Smooth muscle cell (in vitro differentiated cells): ENCODE measurements around the gene TMCC2. TPM values are rescaled to one million over a fixed set of nuclear protein-coding genes. Genes with fewer than 3 reads are reported as not detected.

Experiments
- DNase-seq: peaks from one replicate; lab custom pipeline; 2025; ENCODE audit not compliant: unreplicated experiment; lab: John Stamatoyannopoulos, UW
- H2AFZ ChIP-seq: fragments of 200-600 bp; sonication (generic); 2 replicates; pipeline ENCODE4 v1.6.0; 2016; ENCODE audit warnings: antibody characterized with exemption, low read depth, mild to moderate bottlenecking
- H3F3A ChIP-seq: fragments of 200-600 bp; sonication (generic); 2 replicates; pipeline ENCODE4 v1.6.0; 2017; ENCODE audit warnings: antibody characterized with exemption, low read depth
- H3K27ac ChIP-seq: fragments of 200-600 bp; sonication (generic); 2 replicates; pipeline ENCODE4 v1.5.1; 2016; ENCODE audit warnings: low read depth, mild to moderate bottlenecking
- H3K27me3 ChIP-seq: fragments of 200-600 bp; sonication (generic); 2 replicates; pipeline ENCODE4 v1.6.1; 2016; ENCODE audit warnings: low read depth, mild to moderate bottlenecking
- H3K36me3 ChIP-seq: fragments of 200-600 bp; sonication (generic); 2 replicates; pipeline ENCODE4 v1.5.1; 2016; ENCODE audit warnings: low read depth
- H3K4me1 ChIP-seq: fragments of 200-600 bp; sonication (generic); 2 replicates; pipeline ENCODE4 v1.5.1; 2016; ENCODE audit warnings: low read depth
- H3K4me2 ChIP-seq: fragments of 200-600 bp; sonication (generic); 2 replicates; pipeline ENCODE4 v1.6.0; 2016; ENCODE audit warnings: mild to moderate bottlenecking
- H3K4me3 ChIP-seq: fragments of 200-600 bp; sonication (generic); 2 replicates; pipeline ENCODE4 v1.5.1; 2016; ENCODE audit warnings: mild to moderate bottlenecking
- H3K79me2 ChIP-seq: fragments of 200-600 bp; sonication (generic); 2 replicates; pipeline ENCODE4 v1.6.0; 2016; ENCODE audit warnings: low read depth, mild to moderate bottlenecking
- H3K9ac ChIP-seq: fragments of 200-600 bp; sonication (generic); 2 replicates; pipeline ENCODE4 v1.6.0; 2016; ENCODE audit warnings: low read depth
- H3K9me3 ChIP-seq: fragments of 200-600 bp; sonication (generic); replicated peaks from 2 replicates; pipeline ENCODE4 v1.5.1; 2016; ENCODE audit warnings: low read depth
- H4K20me1 ChIP-seq: fragments of 200-600 bp; sonication (generic); 2 replicates; pipeline ENCODE4 v1.6.0; 2016; ENCODE audit warnings: low read depth
- CTCF ChIP-seq: fragments of 200-600 bp; sonication (generic); IDR thresholded peaks from 2 replicates; pipeline ENCODE4 v1.5.1; 2017; ENCODE audit warnings: borderline replicate concordance, mild to moderate bottlenecking, antibody characterized with exemption; ENCODE audit not compliant: insufficient read depth, poor library complexity, severe bottlenecking
- WGBS: methylation state at CpG from one replicate; pipeline ENCODE4 v1.1.7; 2016; ENCODE audit warnings: low lambda C conversion rate; 5-methylcytosine and 5-hydroxymethylcytosine counted together
- polyA plus RNA-seq: library from polyadenylated mRNA; unstranded; fragments of >200 nt; fragmentation: Nextera tagmentation; extraction: Ambion mirVana; gene quantifications from 2 replicates; pipeline ENCODE4 v1.2.1, GENCODE V29; 2016
- total RNA-seq: library from RNA; depleted of rRNA; stranded (reverse); fragments of >200 nt; gene quantifications from 2 replicates; pipeline ENCODE4 v1.2.3, GENCODE V29; 2014

TMCC2 gene
- total and polyA plus RNA-seq, 2 experiments from 2014 or later: 3.3 to 5.6 TPM

- H3K9ac ChIP-seq: no peak overlapping the region
- no peaks in the 10 kb centered on the region for H3K27me3 ChIP-seq
- H3K36me3 ChIP-seq: no peaks in the 10 kb centered on the region
- H3F3A ChIP-seq: no peaks in the 10 kb centered on the region
- H3K4me1 ChIP-seq: no peaks in the 10 kb centered on the region
- H3K9me3 ChIP-seq: no peaks in the 10 kb centered on the region
- TF ChIP-seq CTCF: no peak
- DNase-seq: no peak
- H2AFZ ChIP-seq: no peak overlapping the region
- no peak overlapping the region for H3K4me3 ChIP-seq
- H3K27ac ChIP-seq: no peak overlapping the region
- WGBS: 94% methylated on average over 8 of the region's 8 CpGs
- H4K20me1 ChIP-seq: no peaks in the 10 kb centered on the region
- no peak overlapping the region for H3K4me2 ChIP-seq
- no peaks in the 10 kb centered on the region for H3K79me2 ChIP-seq
Observed at GRCh38 chr1:205236526-205236925, 8.8 kb downstream of the TMCC2 start.

GRCh38 chr1:205236951-205237475 lies 9.3 kb downstream of the TMCC2 start:
- Histone ChIP-seq H3K27ac (no peak overlapping the region), H3K79me2 (no peaks in the 10 kb centered on the region), H3K36me3 (no peaks in the 10 kb centered on the region), H3K9me3 (no peaks in the 10 kb centered on the region), H3K27me3 (no peaks in the 10 kb centered on the region), H2AFZ (no peak overlapping the region), H3K4me3 (no peak overlapping the region), H3K9ac (no peak overlapping the region), H3K4me1 (no peaks in the 10 kb centered on the region), H4K20me1 (no peaks in the 10 kb centered on the region), H3K4me2 (no peak overlapping the region), H3F3A (no peaks in the 10 kb centered on the region)
- DNase-seq: no peak
- WGBS: 81% methylated on average over 4 of the region's 4 CpGs
- TF ChIP-seq CTCF: no peak

- no peak overlapping the region for H2AFZ ChIP-seq
- WGBS: 80% methylated on average over 12 of the region's 12 CpGs
- H3K4me2 ChIP-seq: no peak overlapping the region
- DNase-seq: no peak
- H3K27ac ChIP-seq: no peak overlapping the region
- no peaks in the 10 kb centered on the region for H3F3A ChIP-seq
- H3K36me3 ChIP-seq: no peaks in the 10 kb centered on the region
- no peaks in the 10 kb centered on the region for H3K27me3 ChIP-seq
- no peak overlapping the region for H3K9ac ChIP-seq
- no peaks in the 10 kb centered on the region for H3K79me2 ChIP-seq
- H4K20me1 ChIP-seq: no peaks in the 10 kb centered on the region
- TF ChIP-seq CTCF: no peak
- no peaks in the 10 kb centered on the region for H3K4me1 ChIP-seq
- no peak overlapping the region for H3K4me3 ChIP-seq
- no peaks in the 10 kb centered on the region for H3K9me3 ChIP-seq
Observed at GRCh38 chr1:205237526-205238484, 10.1 kb downstream of the TMCC2 start.
